ENCODE results near the gene TTC23.

DNA sequence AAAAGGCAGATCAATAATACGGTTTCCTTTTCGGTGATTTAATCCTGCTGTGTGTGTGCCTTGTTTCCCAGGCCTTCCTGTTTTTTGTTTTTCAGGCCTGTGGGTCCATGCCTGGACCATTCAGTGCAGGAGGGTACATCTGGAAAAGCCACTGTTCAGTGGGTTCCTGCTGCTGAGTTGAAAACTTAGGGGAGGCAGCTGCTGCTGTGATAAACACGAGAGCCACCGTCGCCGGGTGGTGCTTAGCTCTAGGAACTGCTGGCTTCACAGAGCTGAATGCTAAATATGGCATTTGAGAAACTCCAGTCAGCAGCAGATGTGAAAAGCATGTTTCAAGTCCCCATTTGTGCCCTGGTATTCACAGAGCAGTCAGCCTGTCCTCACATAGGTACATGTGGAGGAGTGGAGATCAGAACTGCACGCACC, 100.5 kb downstream of the TTC23 start:
- TF ChIP-seq POLR2AphosphoS5 (IDR thresholded peaks at IDR 0.05; ENCODE audit: low read depth, low read length) (no peak), POLR2A (IDR thresholded peaks at IDR 0.05; ENCODE audit: low read depth, low read length) (no peak)

Data from GM12892 (cell line).